ENCODE data around the gene POLR1A. TPM values are rescaled to one million over a fixed set of nuclear protein-coding genes. Genes with fewer than 3 reads are reported as not detected.

The POLR1A gene
- total RNA-seq, 4 donors from 2014 or later = 10.9 to 38.8 (median 17.7) TPM

DNA sequence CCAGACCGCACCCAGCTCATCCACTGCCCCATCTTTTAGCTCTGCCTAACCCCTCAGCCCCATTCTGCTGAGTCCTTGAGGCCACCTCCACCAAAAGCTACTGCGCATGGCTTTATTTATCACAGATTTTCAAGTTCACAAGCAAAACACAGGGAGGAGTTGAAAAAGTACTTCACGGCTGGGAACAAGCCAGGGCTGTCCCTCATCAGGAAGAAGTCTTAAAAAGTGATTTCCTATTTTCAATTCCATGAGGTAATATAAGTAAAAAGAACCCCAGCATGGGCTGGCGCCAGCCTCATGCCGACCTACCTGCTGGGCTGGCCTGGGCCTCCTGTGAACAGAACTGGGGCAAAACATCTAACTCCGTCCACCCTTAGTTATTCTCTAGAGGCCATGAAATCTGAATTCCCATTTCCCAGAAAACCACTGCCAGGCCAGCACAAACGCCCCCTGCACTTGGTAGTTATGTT lies 69.0 kb downstream of the POLR1A start:
- TF ChIP-seq, protein P1, sequence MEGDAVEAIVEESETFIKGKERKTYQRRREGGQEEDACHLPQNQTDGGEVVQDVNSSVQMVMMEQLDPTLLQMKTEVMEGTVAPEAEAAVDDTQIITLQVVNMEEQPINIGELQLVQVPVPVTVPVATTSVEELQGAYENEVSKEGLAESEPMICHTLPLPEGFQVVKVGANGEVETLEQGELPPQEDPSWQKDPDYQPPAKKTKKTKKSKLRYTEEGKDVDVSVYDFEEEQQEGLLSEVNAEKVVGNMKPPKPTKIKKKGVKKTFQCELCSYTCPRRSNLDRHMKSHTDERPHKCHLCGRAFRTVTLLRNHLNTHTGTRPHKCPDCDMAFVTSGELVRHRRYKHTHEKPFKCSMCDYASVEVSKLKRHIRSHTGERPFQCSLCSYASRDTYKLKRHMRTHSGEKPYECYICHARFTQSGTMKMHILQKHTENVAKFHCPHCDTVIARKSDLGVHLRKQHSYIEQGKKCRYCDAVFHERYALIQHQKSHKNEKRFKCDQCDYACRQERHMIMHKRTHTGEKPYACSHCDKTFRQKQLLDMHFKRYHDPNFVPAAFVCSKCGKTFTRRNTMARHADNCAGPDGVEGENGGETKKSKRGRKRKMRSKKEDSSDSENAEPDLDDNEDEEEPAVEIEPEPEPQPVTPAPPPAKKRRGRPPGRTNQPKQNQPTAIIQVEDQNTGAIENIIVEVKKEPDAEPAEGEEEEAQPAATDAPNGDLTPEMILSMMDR (IDR thresholded peaks at IDR 0.05) = no peak
- intact Hi-C loops (cut with DNase I; ENCODE audit: low total_unique reads) = no loop called here
- no peak overlapping the region for H3K4me3 ChIP-seq
- H3K36me3 ChIP-seq = no peaks in the 10 kb centered on the region
- no peaks in the 10 kb centered on the region for H3K27me3 ChIP-seq
- DNase-seq = no peak
- H3K4me1 ChIP-seq = peaks cover 32 to 33% of the 10 kb centered on the region in 2 donors
- H3K27ac ChIP-seq = peak overlapping the region; percentile 88 to 97
- no peaks in the 10 kb centered on the region for H3K9me3 ChIP-seq

DNA sequence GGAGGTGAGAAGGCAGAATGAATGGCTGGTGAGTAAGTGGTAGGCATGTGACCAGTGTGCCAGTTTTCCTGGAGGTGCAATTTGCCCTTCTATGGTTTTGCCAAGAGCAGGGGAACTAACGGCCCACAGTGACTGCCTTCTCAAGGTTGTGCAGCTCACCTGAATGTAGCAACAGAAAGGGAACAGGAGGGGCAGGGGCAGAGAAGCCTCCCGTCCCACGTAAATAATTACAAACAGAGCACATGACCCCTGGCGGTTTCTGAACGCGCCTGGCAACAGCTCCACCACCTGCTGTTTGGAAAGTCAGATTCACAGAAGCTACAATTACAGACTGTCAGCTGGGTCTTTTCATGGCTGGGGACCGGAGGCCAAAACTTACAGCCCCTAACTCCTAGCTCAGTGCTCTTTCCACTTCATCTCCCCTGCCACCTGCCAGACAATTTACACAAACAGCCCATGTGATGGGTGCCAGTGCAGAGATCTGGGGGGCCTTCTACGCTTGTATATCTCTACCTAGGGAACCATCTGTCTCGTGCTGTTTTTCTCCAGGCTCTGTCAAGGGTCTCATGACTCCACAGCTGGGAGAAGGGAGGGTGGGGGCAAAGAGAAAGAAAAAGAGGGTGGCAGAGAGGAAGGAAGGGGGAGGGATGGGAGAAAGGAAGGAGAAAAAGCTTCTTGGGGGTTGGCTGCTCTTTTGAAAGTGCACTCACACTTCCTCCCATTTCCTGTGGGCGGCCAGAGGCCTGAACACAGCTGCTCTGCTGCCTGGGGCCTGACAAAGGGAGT lies 69.6 kb downstream of the POLR1A start:
- intact Hi-C loops (cut with DNase I; ENCODE audit: low total_unique reads) = no loop called here
- H3K36me3 ChIP-seq = no peaks in the 10 kb centered on the region
- peak; percentile 78 to 85 for DNase-seq
- H3K27ac ChIP-seq = peak overlapping the region; percentile 88 to 97
- no peaks in the 10 kb centered on the region for H3K27me3 ChIP-seq
- peaks cover 32 to 33% of the 10 kb centered on the region in 2 donors for H3K4me1 ChIP-seq
- TF ChIP-seq POLR2A (IDR thresholded peaks at IDR 0.05) = peak in 1 of 2 donors; percentile 11
- TF ChIP-seq, protein P1 (IDR thresholded peaks at IDR 0.05) = peak in 3 of 4 experiments; percentile 13 to 58 (median 22)
- no peaks in the 10 kb centered on the region for H3K9me3 ChIP-seq
- H3K4me3 ChIP-seq = no peak overlapping the region

DNA sequence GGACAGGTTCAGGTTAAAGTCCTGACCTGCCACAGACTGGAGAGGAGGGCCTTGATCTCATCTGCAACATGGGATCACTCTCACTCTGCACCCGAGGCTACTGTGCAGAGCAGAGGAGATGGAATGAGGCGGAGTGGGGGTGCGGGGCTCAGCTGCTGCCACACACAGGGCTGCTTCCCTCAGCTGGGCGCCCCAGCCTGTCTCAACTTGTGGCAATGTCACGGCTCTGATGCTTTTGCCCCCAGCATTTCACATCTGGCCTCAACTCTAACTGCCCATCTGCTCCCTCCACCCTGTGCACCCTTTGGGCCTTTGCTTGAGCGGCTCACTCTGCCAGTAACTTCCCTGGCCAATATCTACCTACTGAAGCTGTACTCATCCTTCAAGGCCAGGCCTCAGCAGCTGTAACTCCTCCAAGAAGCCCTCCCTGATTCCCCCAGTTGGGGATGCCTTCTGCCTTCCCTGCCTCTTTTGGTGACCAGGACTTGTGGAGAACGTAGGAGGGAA lies 70.3 kb downstream of the POLR1A start:
- no peaks in the 10 kb centered on the region for H3K27me3 ChIP-seq
- no peaks in the 10 kb centered on the region for H3K9me3 ChIP-seq
- H3K4me3 ChIP-seq = no peak overlapping the region
- intact Hi-C loops (cut with DNase I; ENCODE audit: low total_unique reads) = no loop called here
- no peaks in the 10 kb centered on the region for H3K36me3 ChIP-seq
- TF ChIP-seq POLR2A (IDR thresholded peaks at IDR 0.05) = no peak
- TF ChIP-seq, protein P1 (IDR thresholded peaks at IDR 0.05) = no peak
- DNase-seq = no peak
- H3K27ac ChIP-seq = peak overlapping the region; percentile 88 to 97
- peaks cover 32 to 33% of the 10 kb centered on the region in 2 donors for H3K4me1 ChIP-seq

DNA sequence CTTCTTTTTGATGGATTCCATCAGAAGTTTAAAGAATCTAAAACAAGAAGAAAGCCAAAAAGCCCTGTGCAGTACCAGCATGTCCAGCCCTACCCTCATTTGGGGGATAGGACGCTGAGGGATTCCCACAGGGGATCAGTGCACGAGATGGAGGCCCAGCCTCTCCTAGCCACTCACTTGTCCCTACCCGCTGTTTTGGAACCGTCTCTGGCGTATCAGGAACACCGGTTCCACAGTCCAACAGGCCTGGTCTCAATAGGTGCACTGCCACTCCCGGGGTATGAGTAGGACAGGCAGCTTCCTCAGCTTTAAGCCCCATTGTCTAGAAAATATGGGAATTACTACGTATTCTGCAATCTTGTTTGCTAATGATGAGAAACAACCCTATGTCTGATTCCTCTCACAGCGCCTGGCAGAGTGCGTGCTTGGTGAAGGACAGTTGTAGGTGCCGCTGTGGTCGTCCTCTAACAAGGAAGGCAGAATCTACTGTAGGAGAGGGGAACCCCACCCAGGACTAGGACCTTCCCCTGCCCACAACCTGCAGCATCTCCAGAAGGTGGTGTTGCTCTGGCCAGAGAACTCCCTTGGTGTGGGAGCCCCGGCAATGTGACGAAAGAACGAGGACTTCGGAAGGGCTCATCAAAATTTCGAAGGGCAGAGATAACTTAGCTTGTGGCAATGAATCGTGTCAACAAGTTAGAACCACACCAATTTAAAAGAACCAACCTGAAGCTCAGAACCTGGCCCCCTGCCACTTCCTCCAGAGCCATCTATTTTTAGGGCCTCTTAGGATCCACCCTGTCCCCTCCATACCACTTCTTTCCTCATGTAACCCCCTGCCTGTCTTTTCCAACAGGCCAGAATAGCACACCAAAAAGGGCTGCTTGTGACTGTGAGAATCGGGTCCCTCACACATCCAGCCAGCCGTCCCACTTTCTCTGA lies 71.7 kb downstream of the POLR1A start:
- Histone ChIP-seq H3K9me3 (no peaks in the 10 kb centered on the region), H3K4me3 (no peak overlapping the region), H3K27me3 (no peaks in the 10 kb centered on the region), H3K36me3 (no peaks in the 10 kb centered on the region), H3K4me1 (peaks cover 32 to 33% of the 10 kb centered on the region in 2 donors), H3K27ac (peak overlapping the region; percentile 88 to 97)
- TF ChIP-seq, protein P1 (IDR thresholded peaks at IDR 0.05) = no peak
- TF ChIP-seq POLR2A (IDR thresholded peaks at IDR 0.05) = no peak
- no peak for DNase-seq
- intact Hi-C loops (cut with DNase I; ENCODE audit: low total_unique reads) = no loop called here
